ENCODE measurements around the gene CYTH3. TPM values are rescaled to one million over a fixed set of nuclear protein-coding genes. Genes with fewer than 3 reads are reported as not detected.

Gene CYTH3
- total RNA-seq, 2 experiments from 2014 or later = 1.6 to 2.0 TPM

DNA sequence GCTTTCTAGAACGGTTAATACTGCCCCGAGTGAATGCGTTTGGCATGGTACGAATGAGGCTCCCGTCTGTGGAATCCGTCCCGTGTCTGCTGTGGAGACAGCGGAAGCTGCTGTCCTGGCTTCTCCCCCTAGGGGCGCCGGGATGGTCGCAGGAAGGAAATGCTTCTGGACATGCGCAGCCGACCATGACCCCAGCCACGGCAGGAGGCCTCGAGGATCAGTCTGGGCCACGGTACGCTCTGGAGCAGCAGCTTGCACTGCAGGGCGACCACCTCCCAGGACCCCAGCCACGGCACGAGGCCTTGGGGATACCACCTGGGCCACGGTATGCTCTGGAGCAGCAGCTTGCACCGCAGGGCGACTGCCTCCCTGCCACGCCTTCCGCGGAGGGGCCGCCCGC, 107.9 kb downstream of the CYTH3 start:
- Mint-ChIP-seq H3K36me3 (peaks cover 4% of the 10 kb centered on the region), H3K4me1 (ENCODE audit: low read depth) (no peaks in the 10 kb centered on the region), H3K9me3 (no peaks in the 10 kb centered on the region), H3K27ac (no peak overlapping the region), H3K27me3 (no peaks in the 10 kb centered on the region), H3K4me3 (no peak overlapping the region)
- CTCF ChIA-PET = interaction anchor here (1.1 kb wide), 1 partner anchor 159 kb away, joined by 3 read pairs; no protein-coding TSS in a partner anchor
- POLR2A ChIA-PET = interaction anchor here (0.6 kb wide), 1 partner anchor 116 kb away, joined by 4 read pairs; no protein-coding TSS in a partner anchor
- intact Hi-C loops (cut with micrococcal nuclease) = loop anchor here (5.0 kb wide), 1 partner anchor 158 kb away; no protein-coding TSS in a partner anchor
- DNase-seq = no peak

DNA sequence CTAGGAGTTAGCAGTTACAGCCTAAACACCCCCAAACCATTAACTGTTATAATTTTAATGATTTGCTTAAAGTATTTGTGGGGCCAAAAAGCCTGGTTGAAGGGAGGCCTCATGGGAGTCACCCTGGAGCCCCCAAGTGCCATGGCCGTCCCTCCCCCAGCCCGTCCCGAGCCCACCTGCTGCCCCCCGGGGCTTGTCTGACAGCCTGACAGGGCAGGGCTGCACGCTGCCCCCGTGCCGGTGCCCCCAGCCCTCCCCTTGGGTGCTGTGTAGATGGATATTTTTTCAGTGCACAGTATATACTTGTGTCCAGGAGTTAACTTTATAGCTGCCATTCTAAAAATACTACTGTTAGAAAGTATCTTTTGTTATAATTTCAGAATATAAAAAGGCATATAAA, 108.4 kb downstream of the CYTH3 start:
- POLR2A ChIA-PET = interaction anchor here (0.6 kb wide), 1 partner anchor 116 kb away, joined by 4 read pairs; no protein-coding TSS in a partner anchor
- CTCF ChIA-PET = interaction anchor here (1.1 kb wide), 1 partner anchor 159 kb away, joined by 3 read pairs; no protein-coding TSS in a partner anchor
- Mint-ChIP-seq H3K4me1 (ENCODE audit: low read depth) (no peaks in the 10 kb centered on the region), H3K27ac (no peak overlapping the region), H3K36me3 (peaks cover 4% of the 10 kb centered on the region), H3K9me3 (no peaks in the 10 kb centered on the region), H3K4me3 (no peak overlapping the region), H3K27me3 (no peaks in the 10 kb centered on the region)
- intact Hi-C loops (cut with micrococcal nuclease) = loop anchor here (5.0 kb wide), 1 partner anchor 158 kb away; no protein-coding TSS in a partner anchor
- no peak for DNase-seq

DNA sequence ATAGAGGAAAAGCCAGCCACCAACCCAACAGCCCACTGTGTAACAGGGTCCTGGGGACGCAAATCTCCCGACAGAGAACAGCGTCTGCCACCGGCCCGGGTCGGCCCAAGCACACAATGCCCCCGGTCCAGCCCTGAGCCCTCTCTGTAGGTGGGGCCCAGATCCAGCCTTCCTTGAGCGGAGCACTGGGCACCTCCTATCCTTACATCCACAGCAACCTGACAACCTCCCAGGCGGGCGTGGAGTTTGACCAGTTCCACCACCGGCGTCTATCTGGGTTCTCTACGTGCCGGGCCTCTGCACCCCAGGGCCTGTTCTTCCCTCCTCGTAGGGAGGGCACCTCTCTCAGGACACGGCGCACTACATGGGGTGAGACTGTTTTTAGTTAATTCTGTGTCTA, 109.0 kb downstream of the CYTH3 start:
- Mint-ChIP-seq H3K9me3 (no peaks in the 10 kb centered on the region), H3K27ac (no peak overlapping the region), H3K4me1 (ENCODE audit: low read depth) (no peaks in the 10 kb centered on the region), H3K27me3 (no peaks in the 10 kb centered on the region), H3K4me3 (no peak overlapping the region), H3K36me3 (peaks cover 4% of the 10 kb centered on the region)
- intact Hi-C loops (cut with micrococcal nuclease) = loop anchor here (5.0 kb wide), 1 partner anchor 159 kb away; no protein-coding TSS in a partner anchor
- POLR2A ChIA-PET = no interaction called here
- no peak for DNase-seq
- CTCF ChIA-PET = no interaction called here

DNA sequence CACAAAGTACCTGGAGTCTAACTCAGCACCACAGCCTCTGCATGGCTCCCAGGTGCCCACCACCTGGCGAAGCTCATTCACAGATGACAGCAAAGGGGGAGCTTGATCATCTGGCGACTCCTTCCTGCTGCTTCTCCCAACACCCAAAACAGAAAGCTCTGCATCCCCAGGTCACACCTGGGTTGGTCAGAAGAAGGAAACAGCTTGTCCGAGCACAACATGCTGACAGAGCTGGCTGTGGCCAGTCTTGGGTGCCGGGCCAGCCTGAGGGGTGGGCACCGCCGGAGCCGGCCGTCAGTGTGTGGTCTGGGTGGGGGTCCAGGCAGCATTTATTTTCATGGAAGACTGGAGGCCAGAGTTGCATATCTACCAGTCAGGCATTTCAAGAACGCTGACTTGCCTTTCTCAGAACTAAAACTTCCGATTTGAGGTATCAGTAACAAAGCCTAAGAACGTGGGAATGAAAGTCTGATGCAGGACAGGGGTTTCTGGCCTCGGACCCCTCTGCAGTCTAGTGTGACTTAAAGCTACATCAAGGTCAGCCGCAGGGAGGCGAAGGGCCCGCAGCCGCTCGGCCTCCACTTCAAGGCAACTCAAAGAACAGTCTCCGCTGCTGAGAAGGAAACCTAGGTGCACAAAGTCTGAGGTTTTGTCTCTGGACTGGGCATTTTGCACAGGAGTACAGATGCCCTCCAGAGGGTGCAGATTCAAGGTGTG, 109.6 kb downstream of the CYTH3 start:
- Mint-ChIP-seq H3K9me3 (no peaks in the 10 kb centered on the region), H3K36me3 (peaks cover 7% of the 10 kb centered on the region), H3K27me3 (no peaks in the 10 kb centered on the region), H3K4me1 (ENCODE audit: low read depth) (no peaks in the 10 kb centered on the region), H3K27ac (no peak overlapping the region), H3K4me3 (no peak overlapping the region)
- no peak for DNase-seq
- ChIA-PET CTCF (no interaction called here), POLR2A (no interaction called here)
- intact Hi-C loops (cut with micrococcal nuclease) = loop anchor here (5.0 kb wide), 1 partner anchor 159 kb away; no protein-coding TSS in a partner anchor

DNA sequence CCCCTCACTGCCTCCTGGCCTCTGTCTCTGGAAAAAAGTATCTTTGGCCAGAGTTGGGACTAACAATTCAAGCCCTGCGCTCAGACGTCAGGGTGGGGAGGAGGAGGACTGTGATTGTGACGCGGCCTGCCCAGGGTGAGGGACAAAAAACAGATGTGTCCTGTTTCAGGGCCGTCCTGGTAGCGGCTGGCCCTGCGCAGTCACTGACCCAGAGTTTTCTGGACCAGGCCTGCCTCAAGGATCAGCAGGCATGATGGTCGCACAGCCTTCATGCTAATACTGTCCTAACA, 110.1 kb downstream of the CYTH3 start:
- H3K27ac Mint-ChIP-seq = no peak overlapping the region
- DNase-seq = no peak
- POLR2A ChIA-PET = no interaction called here

DNA sequence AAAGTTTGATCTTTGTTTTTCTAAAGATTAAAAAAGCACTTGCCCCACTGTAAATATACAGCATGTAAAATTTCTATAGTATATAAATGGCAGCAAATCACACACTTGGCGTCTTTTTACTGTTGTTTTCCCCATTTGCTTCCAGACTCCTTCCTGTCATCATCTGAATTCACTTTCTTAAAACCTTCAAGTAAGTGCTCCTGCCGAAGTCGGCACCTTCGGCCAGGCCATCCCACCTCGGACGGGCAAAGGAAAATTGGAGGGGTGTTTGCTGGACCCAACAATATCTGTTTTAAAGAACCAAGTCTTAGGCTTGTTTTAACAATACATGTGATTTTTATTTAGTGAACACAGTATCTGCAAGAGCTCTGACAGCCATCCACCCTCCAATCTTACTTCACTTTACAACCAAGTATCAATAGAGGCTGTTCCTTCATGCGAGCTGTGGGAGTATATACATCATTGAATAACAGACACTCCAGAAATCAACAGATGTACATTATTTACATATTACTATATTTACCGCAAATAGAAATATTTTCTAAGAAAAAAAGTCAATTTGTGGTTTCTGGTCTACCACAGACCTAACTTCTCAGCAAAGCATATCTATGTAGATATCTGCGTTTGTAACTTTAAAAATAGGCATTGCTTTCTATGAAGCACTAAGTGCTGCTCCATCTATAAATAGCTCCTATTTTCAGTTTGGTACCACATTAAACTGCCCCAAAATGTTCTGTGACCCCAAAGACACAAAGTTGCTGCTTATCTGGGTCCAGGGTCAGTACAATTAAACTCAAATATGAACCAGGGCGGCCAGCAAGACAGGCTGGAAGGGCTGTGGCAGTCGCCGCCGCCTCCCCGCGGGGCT, 110.7 kb downstream of the CYTH3 start:
- H3K27ac Mint-ChIP-seq = no peak overlapping the region
- no peak for DNase-seq
- peaks cover 12% of the 10 kb centered on the region for H3K36me3 Mint-ChIP-seq
- CTCF ChIA-PET = interaction anchor here (1.1 kb wide), 1 partner anchor 162 kb away, joined by 3 read pairs; no protein-coding TSS in a partner anchor
- intact Hi-C loops (cut with micrococcal nuclease) = loop anchor here (5.0 kb wide), 1 partner anchor 161 kb away; no protein-coding TSS in a partner anchor
- H3K27me3 Mint-ChIP-seq = no peaks in the 10 kb centered on the region
- POLR2A ChIA-PET = no interaction called here
- no peak overlapping the region for H3K4me3 Mint-ChIP-seq
- no peaks in the 10 kb centered on the region for H3K4me1 Mint-ChIP-seq (ENCODE audit: low read depth)
- no peaks in the 10 kb centered on the region for H3K9me3 Mint-ChIP-seq

More for the DNA sequence above, 110.1 kb downstream of the CYTH3 start:
- no peaks in the 10 kb centered on the region for H3K9me3 Mint-ChIP-seq
- H3K36me3 Mint-ChIP-seq = peaks cover 10% of the 10 kb centered on the region
- H3K4me3 Mint-ChIP-seq = no peak overlapping the region
- CTCF ChIA-PET = interaction anchor here (1.1 kb wide), 1 partner anchor 161 kb away, joined by 3 read pairs; no protein-coding TSS in a partner anchor
- intact Hi-C loops (cut with micrococcal nuclease) = loop anchor here (5.0 kb wide), 1 partner anchor 160 kb away; no protein-coding TSS in a partner anchor
- no peaks in the 10 kb centered on the region for H3K4me1 Mint-ChIP-seq (ENCODE audit: low read depth)
- no peaks in the 10 kb centered on the region for H3K27me3 Mint-ChIP-seq

DNA sequence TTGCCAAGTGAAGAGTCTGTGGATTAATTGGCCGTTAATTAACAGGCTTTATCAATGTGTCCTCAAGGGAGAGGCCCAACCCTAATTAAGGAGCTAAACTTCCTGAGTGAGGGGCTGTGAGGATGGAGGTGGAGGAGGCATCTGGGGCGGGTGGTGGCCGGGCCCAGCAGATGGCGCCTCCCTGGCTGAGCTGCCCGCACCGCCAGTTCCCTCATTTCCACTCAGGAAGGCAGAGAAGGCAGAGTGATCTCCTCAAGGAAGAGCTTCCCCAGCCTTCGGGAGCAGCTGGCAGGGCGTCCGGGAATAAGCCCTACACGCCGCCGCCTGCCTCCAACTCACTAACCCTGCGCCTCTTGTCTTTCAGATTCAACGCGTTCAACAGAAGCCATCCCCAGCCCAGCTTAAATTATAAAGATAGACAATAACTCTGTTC, 112.2 kb downstream of the CYTH3 start:
- no peak for DNase-seq
- Mint-ChIP-seq H3K27ac (no peak overlapping the region), H3K4me3 (no peak overlapping the region), H3K4me1 (ENCODE audit: low read depth) (no peaks in the 10 kb centered on the region), H3K36me3 (peaks cover 21% of the 10 kb centered on the region), H3K27me3 (no peaks in the 10 kb centered on the region), H3K9me3 (no peaks in the 10 kb centered on the region)
- CTCF ChIA-PET = interaction anchor here (0.8 to 2.2 kb wide), 7 partner anchors 22 to 190 kb away, joined by 3 to 8 read pairs (median 4); no protein-coding TSS in a partner anchor
- POLR2A ChIA-PET = no interaction called here
- intact Hi-C loops (cut with micrococcal nuclease) = loop anchor here (5.0 kb wide), 1 partner anchor 162 kb away; no protein-coding TSS in a partner anchor

DNA sequence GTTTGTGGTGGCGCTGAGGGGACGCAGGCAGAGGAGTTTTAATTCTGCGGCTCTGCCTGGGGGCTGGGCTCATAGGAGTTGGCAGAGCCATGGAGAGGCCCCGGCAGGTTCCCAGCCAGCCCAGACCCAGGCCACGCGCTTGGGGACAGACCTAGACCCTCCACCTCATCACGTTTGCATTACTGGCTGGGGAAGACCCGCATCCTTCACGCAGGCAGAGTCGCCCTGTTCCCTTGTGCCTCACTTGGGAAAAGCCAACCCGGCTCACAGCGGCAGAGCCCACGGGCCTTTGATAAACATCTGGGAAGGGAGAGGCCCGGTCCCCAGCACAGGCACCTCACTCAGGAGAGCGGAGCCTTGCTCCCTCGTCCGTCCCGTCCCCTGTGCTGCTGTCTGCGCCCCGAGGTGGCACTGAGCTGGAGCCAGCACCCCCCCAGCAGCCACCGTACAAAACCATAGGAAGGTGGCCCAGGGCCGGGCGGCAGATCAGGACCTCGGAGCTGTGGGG, 112.8 kb downstream of the CYTH3 start:
- H3K9me3 Mint-ChIP-seq = no peaks in the 10 kb centered on the region
- H3K4me3 Mint-ChIP-seq = no peak overlapping the region
- DNase-seq = no peak
- peaks cover 25% of the 10 kb centered on the region for H3K36me3 Mint-ChIP-seq
- intact Hi-C loops (cut with micrococcal nuclease) = loop anchor here (5.0 kb wide), 1 partner anchor 163 kb away; no protein-coding TSS in a partner anchor
- ChIA-PET POLR2A (no interaction called here), CTCF (interaction anchor here (0.8 to 2.2 kb wide), 7 partner anchors 21 to 190 kb away, joined by 3 to 8 read pairs (median 4); no protein-coding TSS in a partner anchor)
- H3K27ac Mint-ChIP-seq = no peak overlapping the region
- no peaks in the 10 kb centered on the region for H3K4me1 Mint-ChIP-seq (ENCODE audit: low read depth)
- no peaks in the 10 kb centered on the region for H3K27me3 Mint-ChIP-seq

DNA sequence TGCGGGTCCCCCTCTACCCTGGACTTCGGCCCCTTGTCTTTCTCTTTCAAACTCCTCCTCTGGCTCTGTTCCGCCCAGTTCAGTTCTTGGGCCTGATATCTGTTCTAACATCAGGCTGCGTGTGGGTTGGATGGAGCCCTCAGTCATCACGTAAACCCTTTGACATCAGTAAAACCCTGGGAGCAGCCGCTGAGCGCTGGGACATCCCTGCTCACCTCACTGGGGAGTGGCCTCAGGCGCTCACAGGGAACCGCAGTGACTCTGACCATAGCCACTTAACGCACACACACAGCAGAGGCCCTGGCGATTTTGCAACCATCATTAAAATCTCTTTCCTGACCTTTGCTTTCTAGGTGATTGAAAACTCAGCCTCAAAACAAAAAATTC, 113.3 kb downstream of the CYTH3 start:
- H3K4me3 Mint-ChIP-seq = no peak overlapping the region
- no peaks in the 10 kb centered on the region for H3K4me1 Mint-ChIP-seq (ENCODE audit: low read depth)
- no peak for DNase-seq
- no peak overlapping the region for H3K27ac Mint-ChIP-seq
- peaks cover 25% of the 10 kb centered on the region for H3K36me3 Mint-ChIP-seq
- CTCF ChIA-PET = interaction anchor here (1.4 to 2.2 kb wide), 2 partner anchors 165 to 191 kb away, joined by 4 to 8 read pairs; no protein-coding TSS in a partner anchor
- POLR2A ChIA-PET = no interaction called here
- intact Hi-C loops (cut with micrococcal nuclease) = no loop called here
- no peaks in the 10 kb centered on the region for H3K27me3 Mint-ChIP-seq
- H3K9me3 Mint-ChIP-seq = no peaks in the 10 kb centered on the region

DNA sequence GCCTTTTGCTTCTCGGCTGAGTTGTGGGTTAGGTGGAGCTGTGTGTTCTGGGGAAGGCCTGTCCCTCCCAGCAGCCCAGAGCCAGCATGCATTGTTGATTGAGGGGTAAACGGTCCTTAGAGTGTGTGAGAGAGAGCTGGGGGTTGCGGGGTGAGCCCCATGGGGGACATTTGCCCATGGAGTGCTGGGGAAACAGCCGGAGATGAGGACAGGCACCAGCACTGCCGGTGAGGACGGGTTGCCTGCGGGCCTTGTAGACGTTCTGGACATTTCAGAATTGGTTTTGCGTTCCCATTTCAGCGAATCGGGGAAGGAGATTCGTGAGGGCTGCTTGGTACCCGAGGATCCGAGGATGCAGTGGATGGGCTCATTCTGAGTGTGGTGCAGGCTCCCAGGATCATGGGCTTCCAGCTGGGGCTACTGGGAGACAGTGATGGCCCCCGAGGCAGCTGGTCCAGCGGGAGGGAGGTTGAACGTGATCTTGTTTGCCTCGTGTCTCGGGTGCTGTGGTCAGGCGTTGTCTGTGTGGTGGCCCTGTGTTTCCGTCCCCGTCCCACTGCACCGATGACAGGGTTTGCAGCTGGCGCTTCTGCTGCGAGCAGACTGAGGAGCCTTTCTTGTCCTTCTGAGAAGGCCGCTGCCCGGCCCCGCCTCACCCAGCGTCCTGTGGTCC, 113.9 kb downstream of the CYTH3 start:
- DNase-seq = no peak
- Mint-ChIP-seq H3K36me3 (peaks cover 25% of the 10 kb centered on the region), H3K27ac (no peak overlapping the region), H3K4me3 (no peak overlapping the region), H3K9me3 (no peaks in the 10 kb centered on the region), H3K27me3 (no peaks in the 10 kb centered on the region), H3K4me1 (ENCODE audit: low read depth) (no peaks in the 10 kb centered on the region)
- intact Hi-C loops (cut with micrococcal nuclease) = no loop called here
- CTCF ChIA-PET = interaction anchor here (2.2 kb wide), 1 partner anchor 166 kb away, joined by 8 read pairs; no protein-coding TSS in a partner anchor
- POLR2A ChIA-PET = no interaction called here

DNA sequence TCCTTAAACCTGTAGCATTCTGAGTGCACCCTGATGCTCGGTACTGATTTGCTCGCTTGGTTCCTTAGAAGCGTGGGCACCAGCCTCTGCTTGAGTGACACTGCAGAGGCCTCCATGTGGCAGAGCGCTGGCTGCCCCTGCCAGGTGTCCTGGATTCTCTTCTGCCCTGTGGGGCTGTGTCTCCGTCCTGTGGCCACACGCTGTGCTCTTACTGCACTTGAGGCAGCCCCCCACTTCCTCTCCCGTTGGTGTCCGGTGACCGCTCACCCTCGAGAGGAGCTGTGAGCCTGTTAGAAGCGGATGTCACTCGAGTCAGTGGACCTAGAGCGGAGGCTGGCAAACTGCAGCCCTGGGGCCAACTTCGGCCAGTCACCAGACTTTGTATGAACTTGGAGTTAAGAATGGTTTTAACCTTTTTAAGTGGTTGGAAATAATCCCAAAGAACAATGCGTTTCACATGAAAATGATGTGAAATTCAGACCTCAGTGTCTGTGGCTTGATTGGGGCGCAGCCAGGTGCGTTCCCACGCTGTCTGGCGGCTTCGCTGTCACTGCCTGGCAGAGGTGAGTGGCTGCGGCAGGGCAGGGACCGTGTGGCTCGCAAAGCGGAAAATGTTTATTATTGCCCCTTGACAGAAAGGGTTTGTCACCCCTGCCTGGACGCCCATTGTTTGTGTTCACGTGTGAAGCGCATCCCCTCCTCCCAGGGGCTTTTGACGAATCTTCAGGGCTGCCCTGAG, 114.6 kb downstream of the CYTH3 start:
- CTCF ChIA-PET = interaction anchor here (0.5 kb wide), 1 partner anchor 47 kb away, joined by 3 read pairs; no protein-coding TSS in a partner anchor
- H3K27me3 Mint-ChIP-seq = no peaks in the 10 kb centered on the region
- no peak for DNase-seq
- peaks cover 27% of the 10 kb centered on the region for H3K36me3 Mint-ChIP-seq
- no peaks in the 10 kb centered on the region for H3K9me3 Mint-ChIP-seq
- no peak overlapping the region for H3K4me3 Mint-ChIP-seq
- H3K27ac Mint-ChIP-seq = no peak overlapping the region
- intact Hi-C loops (cut with micrococcal nuclease) = no loop called here
- POLR2A ChIA-PET = no interaction called here
- H3K4me1 Mint-ChIP-seq (ENCODE audit: low read depth) = no peaks in the 10 kb centered on the region
